DMS 273 (cell line): ENCODE data around the gene PIN1.
"Not testable (repeated sequence)": the region's sequence is repeated elsewhere in the genome, so short reads cannot be mapped to it uniquely, and the experiment has no call there.

Experiments used
- DNase-seq: peaks from one replicate; lab custom pipeline; 2025; ENCODE audit not compliant: unreplicated experiment; lab: John Stamatoyannopoulos, UW

Gene PIN1

DNA sequence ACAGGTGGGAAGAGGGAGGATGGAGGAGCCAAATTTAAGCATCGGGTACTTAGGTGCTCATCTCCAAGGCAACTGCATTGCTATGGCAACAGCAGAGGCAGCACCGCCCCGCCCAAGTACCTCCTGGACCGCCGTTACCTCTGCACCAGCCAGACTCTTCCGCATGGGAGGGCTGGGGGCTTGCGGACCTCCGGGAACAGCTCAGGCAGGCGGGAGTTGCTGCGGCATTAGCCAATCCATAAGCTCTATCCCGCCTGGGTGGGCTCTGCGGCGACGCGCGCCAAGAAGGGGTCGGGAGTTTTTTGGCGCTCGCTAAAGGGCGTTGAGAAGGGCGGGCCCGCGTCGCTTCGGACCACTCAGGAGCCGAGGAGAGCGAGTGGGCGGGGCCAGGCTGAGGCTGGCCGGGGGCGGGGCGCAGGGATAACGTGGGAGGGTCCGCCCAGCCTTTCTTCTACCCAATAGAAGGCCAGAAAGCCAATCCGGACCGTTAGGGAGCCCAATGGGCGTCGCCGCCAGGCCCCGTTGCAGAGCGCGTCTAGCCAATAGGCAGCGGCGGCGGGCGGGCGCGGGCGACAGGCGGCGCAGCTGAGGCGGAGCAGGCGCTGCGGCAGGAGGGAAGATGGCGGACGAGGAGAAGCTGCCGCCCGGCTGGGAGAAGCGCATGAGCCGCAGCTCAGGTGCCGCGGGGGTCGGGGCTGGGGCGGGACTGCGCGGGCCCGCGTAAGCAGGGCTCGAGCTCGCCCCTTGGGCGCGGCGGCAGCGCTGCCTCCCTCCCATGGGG lies at the start of gene PIN1:
PIN1 (plus strand) TSS at position 593 of the 781 bp plus-strand sequence; CDS start at position 620, 27 bp downstream.
- peak; percentile 99 for DNase-seq

DNA sequence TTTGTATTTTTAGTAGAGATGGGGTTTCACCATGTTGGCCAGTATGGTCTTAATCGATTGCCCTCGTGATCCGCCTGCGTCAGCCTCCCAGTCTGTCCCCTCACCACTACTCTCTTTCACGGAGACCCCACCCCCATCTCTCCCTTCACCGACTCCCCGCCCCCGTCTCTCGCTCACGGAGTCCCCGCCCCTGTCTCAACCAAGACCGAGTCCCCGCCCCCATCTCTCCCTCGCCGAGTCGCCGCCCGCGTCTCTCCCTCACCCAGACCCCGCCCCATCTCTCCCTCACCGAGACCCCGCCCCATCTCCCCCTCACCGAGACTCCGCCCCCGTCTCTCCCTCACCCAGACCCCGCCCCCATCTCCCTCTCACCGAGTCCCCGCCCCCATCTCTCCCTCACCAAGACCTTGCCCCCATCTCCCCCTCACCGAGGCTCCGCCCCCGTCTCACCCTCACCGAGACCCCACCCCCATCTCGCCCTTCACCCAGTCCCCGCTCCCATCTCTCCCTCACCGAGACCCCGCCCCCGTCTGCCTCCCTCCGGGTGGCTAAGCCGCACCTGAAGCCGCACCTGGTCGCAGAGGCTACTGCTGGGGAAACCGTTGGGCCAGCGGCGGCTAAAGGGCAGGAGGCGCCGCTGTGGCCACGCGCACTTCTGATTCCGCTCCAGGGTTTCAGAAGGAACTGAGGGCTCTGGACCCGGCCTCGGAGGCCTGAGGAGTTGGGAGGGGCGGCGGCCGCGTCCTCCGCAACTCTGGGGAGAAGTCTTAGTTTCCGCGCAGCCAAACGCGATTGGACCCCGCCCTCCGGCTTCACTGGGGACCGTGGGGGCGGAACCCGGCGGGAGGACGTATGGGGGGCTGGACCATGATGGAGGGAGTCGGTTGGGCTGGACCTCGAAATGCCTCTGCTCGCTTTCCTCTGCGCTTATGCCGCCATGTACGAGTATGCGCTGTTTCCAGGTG lies 49.5 kb upstream of the PIN1 start:
- DNase-seq = peak; percentile 95

DNA sequence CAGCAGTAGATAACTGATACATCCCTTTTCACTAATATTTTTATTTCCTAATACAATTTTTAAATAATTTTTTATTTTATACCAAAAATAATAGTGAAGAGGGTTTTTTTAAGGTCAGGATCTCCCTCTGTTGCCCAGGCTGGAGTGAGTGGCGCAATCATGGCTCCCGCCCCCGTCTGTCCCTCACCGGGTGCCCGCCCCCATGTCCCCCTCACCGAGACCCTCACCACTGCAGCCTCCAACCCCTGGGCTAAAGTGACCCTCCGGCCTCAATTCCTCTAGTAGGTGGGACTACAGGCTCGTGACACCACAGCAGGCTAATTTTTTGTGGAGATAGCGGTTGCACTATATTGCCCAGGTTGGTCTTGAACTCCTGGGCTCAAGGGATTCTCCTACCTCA lies 48.8 kb upstream of the PIN1 start:
- DNase-seq = no peak

DNA sequence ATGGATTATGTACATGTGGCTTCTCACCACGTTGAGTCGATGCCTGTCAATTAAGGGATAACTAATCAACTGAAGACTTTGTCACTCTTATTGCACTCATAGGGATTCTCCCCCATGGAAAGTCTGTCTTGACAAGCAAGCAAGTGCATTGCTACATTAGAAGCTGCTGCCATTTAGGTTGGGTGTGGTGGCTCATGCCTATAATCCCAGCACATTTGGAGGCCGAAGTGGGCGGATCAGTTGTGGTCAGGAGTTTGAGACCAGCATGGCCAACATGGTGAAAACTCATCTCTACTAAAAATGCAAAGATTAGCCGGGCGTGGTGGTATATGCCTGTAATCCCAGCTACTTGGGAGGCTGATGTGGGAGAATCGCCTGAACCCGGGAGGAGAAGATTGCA lies 48.3 kb upstream of the PIN1 start:
- no peak for DNase-seq

DNA sequence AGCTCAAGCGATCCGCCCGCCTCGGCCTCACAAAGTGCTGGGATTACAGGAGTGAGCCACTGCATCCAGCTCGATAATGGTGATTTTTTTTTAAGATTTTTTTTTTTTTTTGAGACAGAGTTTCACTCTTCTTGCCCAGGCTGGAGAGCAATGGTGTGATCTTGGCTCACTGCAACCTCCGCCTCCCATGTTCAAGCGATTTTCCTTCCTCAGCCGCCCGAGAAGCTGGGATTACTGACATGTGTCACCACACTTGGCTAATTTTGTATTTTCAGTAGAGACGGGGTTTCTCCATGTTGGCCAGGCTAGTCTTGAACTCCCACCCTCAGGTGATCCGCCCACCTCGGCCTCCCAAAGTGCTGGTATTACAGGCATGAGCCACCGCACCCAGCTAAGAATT lies 46.5 kb upstream of the PIN1 start:
- not testable (repeated sequence) for DNase-seq

DNA sequence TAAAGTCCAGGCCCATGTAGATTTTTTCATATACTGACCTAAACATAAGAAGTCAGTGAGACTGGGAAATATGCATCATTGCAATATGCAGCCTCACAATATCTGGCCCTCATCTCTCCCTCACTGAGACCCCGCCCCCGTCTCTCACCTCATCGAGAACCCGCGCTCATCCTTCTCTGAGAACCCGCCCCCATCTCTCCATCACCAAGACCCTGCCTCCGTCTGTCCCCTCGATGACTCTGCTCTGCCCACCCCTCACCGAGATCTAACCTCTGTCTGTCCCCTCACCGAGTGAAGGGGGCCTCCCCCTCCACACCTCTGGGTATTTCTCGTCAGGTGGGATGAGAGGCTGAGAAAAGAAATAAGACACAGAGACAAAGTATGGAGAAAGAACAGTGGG lies 46.1 kb upstream of the PIN1 start:
- no peak for DNase-seq

DNA sequence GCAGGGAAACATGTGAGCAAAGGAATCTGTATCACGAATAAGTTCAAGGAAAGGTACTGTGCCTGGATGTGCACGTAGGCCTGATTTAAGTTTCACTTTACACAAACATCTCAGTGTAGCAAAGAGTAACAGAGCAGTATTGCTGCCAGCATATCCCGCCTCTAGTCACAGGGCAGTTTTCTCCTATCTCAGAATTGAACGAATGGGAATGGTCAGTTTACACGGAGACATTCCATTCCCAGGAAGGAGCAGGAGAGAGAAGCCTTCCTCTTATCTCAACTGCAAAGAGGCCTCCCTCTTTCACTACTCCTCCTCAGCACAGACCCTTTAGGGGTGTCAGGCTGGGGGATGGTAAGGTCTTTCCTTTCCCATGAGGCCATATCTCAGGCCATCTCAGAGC lies 45.5 kb upstream of the PIN1 start:
- DNase-seq = not testable (repeated sequence)

DNA sequence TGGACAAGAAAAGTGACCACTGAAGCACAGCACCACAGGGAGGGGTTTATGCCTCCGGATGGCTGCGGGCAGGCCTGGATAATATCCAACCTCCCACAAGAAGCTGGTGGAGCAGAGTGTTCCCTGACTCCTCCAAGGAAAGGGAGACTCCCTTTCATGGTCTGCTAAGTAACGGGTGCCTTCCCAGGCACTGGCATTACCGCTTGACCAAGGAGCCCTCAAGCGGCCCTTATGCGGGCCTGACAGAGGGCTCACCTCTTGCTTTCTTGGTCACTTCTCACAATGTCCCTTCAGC lies 44.1 kb upstream of the PIN1 start:
- not testable (repeated sequence) for DNase-seq

DNA sequence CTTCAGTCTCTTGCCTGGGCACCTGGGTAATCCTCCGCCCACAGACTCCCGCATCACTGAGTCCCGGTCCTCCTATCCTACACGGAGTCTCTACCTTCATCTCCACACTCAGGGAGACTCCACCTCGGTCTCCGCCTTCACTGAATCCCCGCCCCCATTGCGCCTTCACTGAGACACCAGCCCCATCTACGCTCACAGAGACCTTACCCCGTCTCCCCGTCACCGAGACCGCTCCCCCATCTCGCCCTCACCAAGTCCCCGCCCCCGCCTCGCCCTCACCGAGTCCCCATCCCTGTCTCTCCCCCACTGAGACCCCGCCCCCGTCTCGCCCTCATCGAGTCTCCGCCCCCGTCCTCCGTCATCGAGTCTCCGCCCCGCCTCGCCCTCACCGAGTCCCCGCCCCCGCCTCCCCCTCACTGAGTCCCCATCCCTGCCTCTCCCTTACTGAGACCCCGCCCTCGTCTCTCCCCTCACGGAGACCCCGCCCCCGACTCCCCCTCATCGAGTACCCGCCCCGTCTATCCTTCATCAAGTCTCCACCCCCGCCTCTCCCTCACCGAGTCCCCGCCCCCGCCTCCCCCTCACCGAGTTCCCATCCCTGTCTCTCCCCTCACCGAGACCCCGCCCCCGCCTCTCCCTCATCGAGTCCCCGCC lies 43.4 kb upstream of the PIN1 start:
- DNase-seq = peak; percentile 91

DNA sequence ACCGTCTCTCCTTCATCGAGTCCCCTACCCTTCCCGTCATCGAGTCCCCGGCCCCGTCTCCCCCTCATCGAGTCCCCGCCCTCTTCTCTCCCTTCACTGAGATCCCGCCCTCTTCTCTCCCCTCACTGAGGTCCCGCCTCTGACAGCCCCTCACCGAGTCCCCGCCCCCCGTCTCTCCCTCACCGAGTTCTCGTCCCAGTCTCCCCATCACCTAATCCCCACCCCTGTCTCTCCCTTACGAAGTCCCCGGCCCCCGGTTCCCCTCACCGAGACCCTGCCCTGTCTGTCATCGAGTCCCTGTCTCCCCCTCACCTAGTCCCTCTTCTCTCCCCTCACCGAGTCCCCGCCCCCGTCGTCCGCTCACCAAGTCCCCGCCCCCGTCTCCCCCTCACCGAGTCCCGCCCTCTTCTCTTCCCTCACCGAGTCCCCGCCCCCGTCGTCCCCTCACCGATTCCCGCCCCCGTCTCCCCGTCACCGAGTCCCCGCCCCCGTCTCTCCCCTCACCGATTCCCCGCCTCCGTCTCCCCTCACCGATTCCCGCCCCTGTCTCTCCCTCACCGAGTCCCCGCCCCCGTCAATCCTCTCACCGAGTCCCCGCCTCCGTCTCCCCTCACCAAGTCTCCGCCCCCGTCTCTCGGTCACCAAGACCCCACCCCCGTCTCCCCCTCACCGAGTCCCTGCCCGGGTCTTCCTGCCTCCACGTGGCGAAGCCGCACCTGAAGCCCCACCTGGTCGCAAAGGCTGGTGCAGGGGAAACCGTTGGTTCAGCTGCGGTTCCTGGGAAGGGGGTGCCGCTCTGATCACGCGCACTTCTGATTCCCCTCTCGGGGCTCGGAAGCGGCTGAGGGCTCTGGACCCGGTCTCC lies 42.7 kb upstream of the PIN1 start:
- peak; percentile 91 for DNase-seq

DNA sequence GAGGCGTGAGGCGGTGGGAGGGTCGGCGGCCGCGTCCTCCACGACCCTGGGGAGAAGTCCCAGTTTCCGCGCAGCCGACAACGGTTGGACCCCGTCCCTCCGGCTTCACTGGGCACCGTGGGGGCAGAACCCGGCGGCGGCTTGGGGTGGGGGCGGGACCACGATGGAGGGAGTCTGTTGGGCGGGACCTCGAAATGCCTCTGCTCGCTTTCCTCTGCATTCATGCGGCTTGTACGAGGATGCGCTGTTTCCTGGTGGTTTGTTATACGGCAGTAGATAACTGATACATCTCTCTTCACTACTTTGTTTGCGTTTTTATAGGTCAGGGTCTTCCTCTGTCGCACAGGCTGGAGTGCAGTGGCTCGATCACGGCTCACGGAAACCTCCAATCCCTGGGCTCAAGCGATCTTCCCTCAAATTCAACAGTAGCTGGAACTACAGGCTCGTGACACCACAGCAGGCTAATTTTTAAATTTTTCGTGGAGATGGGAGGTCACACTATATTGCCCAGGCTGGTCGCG lies 42.0 kb upstream of the PIN1 start:
- peak; percentile 54 for DNase-seq

DNA sequence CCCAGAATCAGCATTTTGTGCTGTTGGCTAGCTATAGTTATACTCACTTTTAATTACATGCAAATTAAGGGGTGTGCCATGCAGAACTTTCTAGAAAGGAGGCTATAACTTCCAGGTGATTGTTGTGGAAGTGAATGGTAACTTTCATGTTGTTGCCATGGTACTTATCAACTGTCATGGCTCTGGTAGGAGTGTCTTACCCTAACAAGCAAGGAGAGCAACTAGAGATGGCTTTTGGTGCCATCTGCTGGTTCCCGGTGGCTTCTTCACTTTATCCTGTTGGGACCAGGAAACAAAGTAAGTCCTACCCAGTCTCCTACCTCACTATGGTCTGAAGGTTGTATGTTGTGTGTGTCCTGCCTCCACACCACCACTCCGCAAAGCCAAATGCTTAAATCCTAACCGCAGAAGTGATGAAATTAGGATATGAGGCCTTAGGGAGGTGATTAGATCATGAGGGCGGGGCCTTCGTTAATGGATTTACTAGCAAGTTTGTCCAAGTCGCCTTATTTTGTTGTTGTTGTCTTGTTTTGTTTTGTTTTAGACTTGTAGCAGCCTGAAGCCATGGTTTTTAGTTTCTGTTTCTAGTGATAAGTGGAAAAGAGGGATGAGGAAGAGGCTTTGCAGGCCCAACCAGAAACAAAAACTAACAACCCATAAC lies 38.9 kb upstream of the PIN1 start:
- peak; percentile 93 for DNase-seq

DNA sequence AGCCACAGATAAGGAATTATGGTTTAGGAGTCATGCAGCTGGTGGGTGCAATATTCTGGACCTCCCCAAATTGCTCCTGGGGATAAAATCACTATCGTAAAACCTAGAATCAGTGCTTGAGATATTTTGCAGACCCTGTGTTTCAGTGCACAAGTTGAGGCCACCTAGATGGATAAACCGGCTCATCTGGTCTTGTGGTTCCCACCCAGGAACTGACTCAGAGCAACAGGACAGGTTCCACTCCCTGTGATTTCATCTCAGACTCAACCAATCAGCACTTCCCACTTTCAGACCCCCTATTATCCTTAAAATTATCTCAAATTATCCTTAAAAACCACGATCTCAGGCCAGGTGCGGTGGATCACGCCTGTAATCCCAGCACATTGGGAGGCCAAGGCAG lies 37.2 kb upstream of the PIN1 start:
- DNase-seq = no peak

DNA sequence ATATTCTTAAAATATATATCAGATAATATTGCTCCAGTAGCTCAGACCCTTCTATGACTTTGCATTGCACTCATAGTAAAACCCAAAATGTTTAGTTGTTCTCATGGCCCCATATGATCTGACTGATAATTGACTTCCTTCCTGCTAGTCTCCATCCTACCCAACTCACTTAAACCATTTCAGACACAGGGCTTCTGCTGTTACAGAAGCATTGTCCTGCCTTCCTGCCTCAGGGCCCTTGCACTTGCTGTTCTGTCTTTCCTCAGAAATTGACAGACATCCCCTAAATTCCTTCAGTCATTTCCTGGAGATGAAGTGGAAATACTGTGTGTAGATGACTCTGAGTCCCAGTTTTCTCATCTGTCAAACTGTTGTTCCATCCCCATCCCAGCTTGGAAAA lies 36.0 kb upstream of the PIN1 start:
- DNase-seq = no peak

DNA sequence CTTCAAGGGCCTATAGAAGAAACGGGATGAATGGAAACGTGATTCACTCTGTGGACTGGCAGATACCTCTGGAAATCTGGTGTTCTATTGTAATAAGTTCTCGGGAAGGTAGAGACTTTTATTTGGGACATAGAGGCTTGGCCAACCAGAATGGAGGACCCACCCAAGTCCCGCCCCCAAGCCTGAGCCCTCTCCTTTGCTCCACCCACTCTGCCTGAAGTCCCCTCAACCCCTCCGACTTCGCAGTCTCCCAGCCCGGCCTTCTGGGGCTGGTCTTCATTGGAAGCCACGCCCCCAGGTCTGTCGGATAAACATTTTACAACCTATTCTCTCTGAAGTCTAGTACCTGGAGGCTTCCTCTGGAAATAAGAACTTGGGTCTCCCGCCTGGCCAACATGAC lies 33.1 kb upstream of the PIN1 start:
- DNase-seq = no peak

DNA sequence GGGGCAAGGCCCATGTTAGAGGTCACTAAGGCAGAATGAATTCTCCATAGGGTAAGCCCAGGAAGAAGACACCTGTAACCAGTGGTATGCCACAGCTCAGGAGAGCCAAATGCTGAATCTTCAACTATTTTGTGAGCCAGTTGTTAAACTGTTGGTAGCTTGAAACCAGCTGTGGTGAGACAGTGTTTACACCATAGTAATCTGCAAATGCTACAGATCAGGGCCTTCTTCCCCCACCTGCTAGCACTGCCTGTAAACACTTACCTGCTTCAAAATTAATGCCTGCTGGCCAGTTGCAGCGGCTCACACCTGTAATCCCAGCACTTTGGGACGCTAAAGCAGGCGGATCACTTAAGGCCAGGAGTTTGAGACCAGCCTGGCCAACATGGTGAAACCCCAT lies 28.3 kb upstream of the PIN1 start:
- no peak for DNase-seq

DNA sequence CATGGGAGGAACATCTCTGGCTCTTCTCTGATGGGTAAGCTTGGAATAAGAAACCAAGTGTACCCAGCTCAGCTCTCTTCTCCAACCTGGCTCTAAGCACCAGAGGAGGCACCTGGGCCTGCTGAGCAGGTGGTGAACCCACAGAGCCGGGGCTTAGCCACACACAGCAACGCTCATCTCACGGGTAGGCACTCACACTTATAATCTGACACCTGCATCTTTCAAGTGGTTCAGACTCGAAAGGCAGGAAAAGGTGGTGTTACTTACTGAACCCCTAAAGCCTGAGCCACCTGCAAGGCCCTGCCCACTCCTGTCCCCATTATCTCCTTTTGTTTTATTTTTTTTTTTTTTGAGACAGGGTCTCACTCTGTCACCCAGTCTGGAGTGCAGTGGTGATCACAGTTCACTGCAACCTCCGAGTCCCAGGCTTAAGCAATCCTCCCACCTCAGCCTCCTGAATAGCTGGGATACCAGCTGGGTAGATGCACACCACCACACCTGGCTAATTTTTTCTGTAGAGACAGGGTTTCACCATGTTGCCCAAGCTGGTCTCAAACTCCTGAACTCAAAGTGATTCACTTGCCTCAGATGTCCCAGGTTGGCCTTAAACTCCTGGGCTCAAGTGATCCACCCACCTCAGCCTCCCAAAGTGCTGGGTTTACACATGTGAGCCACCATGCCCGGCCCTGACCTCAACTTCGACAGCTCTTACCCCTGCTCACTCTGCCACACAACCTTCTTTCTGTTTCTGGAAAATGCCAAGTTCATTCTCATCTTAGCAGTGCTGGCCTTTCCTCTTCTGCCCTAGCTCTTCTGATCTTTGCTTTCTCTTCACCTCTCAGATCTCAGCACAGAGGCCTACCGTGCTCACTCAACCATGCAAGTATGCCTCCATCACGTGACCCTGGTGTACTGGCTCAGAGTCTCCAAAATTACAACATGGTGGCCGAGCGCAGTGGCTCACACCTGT lies 26.0 kb upstream of the PIN1 start:
- no peak for DNase-seq

DNA sequence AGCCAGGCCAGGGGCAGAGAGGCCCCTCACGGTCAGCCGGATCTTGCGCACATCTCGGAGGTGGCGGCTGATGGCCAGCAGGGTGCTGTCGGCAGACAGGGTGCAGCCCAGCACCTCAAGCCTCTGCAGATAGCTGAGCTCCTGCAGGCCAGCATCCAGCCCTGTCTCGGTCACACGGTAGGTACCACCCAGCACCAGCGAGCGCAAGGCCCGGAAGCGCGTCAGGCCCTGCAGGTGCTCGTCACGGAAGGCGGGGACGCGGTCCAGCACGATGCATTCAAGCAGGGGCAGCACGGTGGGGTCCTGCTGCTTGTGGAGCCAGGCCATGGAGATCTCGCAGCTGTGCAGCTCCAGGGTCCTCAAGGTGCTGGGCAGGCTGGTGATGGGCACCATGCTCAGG lies 24.0 kb upstream of the PIN1 start:
- DNase-seq = no peak

DNA sequence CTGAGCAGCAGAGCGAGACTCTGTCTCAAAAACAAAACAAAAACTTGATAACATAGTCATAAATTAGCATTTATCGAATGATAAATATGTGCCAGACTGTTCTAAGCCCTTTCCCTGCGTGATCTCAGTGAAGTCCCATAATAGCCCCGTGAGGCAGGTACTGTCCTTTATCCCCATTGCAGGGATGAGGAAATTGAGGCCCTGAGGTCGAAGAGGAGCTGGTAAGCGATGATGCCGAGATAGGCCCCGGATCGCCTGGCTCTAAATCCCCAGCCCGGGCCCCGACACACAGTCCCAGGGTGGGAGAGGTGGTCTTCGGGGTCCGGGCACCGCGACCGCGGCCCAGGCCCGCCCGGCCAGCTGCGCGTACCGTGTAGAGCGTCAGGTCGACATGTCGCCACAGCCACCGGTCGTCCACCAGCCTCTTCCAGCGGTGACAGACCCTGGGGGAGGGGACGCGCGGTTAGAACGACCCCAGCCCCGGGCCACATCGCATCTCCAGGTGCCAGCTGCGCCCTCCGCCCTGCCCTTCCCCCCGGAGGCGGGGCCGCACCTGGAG lies 16.9 kb upstream of the PIN1 start:
- DNase-seq = no peak
